NB4 (cell line): ENCODE measurements around the gene CAMK2A.

Experiments
- DNase-seq: peaks from one replicate; pipeline ENCODE4 v3.0.0; 2010; ENCODE audit warnings: low read depth
- H3K4me3 ChIP-seq: one replicate; pipeline ENCODE4 v1.5.1; 2011; ENCODE audit warnings: mild to moderate bottlenecking, low read depth, low read length, moderate library complexity
- MAX ChIP-seq: IDR thresholded peaks from 2 replicates; pipeline ENCODE4 v1.6.1; 2011; ENCODE audit warnings: low read depth, low read length
- MYC ChIP-seq: IDR thresholded peaks from 2 replicates; pipeline ENCODE4 v1.6.1; 2011; ENCODE audit warnings: low read depth, low read length
- POLR2A ChIP-seq: IDR thresholded peaks from 2 replicates; pipeline ENCODE4 v1.6.1; 2011; ENCODE audit warnings: mild to moderate bottlenecking; ENCODE audit not compliant: insufficient read length; ENCODE audit errors: extremely low read depth
- TF ChIP-seq, protein P1 (sequence below): IDR thresholded peaks from one replicate; pipeline ENCODE4 v1.5.1; 2012; ENCODE audit warnings: low read depth, low read length

CAMK2A gene

DNA sequence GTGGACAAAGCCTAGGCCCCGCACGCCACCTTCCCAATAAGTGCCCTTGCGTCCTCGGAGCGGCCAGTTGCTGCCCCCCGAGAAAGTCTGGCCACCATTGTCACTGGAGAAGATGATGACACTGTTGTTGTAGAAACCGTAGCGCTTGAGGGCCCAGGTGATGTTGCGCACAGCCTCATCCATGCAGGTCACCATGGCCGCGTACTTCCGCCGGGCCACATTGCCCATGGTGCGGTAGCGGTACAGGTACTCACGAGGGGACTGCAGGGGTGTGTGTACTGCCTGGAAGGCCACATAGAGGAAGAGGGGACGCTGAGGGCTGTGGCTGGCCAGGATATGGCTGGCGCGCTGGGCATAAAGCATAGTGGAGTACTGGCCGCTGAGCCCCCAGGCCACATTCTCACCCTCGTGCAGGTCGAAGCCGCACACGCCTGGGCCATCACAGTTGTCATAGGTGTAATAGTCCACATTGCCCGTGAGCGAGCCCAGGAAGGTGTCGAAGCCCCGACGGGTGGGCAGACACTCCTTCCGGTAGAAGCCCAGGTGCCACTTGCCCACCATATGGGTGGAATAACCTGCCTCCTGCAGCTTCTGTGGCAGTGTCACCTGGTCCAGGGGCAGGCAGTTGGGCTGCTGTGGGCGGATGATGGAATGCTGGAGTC, 8.5 kb upstream of the CAMK2A start:
- TF ChIP-seq MYC: no peak
- no peak for TF ChIP-seq MAX
- TF ChIP-seq, protein P1, sequence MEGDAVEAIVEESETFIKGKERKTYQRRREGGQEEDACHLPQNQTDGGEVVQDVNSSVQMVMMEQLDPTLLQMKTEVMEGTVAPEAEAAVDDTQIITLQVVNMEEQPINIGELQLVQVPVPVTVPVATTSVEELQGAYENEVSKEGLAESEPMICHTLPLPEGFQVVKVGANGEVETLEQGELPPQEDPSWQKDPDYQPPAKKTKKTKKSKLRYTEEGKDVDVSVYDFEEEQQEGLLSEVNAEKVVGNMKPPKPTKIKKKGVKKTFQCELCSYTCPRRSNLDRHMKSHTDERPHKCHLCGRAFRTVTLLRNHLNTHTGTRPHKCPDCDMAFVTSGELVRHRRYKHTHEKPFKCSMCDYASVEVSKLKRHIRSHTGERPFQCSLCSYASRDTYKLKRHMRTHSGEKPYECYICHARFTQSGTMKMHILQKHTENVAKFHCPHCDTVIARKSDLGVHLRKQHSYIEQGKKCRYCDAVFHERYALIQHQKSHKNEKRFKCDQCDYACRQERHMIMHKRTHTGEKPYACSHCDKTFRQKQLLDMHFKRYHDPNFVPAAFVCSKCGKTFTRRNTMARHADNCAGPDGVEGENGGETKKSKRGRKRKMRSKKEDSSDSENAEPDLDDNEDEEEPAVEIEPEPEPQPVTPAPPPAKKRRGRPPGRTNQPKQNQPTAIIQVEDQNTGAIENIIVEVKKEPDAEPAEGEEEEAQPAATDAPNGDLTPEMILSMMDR: no peak
- no peak for TF ChIP-seq POLR2A
- no peak for DNase-seq
- no peak overlapping the region for H3K4me3 ChIP-seq

DNA sequence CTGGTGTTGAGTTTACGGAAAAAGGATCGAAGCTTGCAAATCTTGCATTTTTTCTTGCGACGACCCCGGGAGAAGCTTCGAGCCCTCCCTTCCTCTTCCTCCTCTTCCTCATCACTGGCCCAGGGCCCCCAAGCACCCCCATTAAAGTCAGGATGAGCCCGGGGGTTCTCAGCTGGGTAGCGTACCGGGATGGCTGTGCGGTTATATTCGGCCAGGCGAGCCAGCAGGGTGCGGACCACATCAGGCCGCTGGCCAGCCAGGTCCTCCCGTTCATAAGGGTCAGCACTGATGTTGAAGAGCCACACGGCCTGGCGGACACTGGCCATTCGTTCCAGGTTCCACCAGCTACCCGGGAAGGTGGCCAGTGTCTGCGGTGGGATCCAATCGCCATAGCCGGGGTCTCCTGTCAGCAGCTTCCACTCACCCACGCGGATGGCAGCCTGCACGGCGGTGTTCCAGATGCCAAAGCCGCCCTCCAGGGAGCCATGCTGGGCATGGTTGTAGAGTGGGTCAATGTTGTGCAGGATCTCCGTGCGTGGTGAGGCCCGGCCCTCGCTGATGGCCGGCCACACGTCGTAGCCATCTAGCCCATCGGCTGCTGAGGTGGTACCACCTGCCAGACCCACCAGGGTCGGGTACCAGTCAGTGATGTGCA, 7.8 kb upstream of the CAMK2A start:
- no peak for DNase-seq
- TF ChIP-seq, protein P1: no peak
- TF ChIP-seq POLR2A (no peak), MYC (no peak), MAX (no peak)
- H3K4me3 ChIP-seq: no peak overlapping the region

GRCh38 chr5:150296496-150296895, 6.9 kb upstream of the CAMK2A start:
- no peak for DNase-seq
- no peak overlapping the region for H3K4me3 ChIP-seq
- TF ChIP-seq MYC (no peak), MAX (no peak), POLR2A (no peak)
- TF ChIP-seq, protein P1: no peak

GRCh38 chr5:150295741-150296486, 6.3 kb upstream of the CAMK2A start:
- DNase-seq: no peak
- H3K4me3 ChIP-seq: no peak overlapping the region
- TF ChIP-seq POLR2A: no peak
- no peak for TF ChIP-seq MAX
- TF ChIP-seq, protein P1: no peak
- no peak for TF ChIP-seq MYC

DNA sequence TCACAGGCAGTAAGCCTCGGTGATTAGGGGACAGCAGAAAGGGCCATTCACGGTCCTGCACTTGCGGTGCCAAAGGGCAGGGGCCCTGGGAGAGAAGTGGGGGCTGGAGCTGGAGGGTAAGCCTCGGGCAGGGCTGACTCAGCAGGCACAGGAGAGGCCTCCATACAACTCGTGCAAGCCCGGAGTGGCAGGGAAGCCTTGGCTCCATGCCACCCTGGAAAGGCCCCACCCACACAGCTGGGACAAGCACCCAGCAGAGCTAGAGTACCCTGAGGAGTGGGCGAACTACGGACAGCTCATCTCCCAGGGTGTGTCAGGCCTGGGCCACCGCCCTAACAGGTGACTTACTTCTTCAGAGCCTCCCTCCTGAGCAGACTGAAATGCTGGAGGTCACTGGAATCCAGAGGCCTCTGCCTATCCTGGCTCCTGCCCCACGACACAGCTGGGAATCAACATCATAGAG, 5.6 kb upstream of the CAMK2A start:
- TF ChIP-seq MYC (no peak), POLR2A (no peak), MAX (no peak)
- TF ChIP-seq, protein P1: no peak
- H3K4me3 ChIP-seq: no peak overlapping the region
- no peak for DNase-seq
